HK-2 (cell line): ENCODE measurements around the gene SMPD2.

Experiments
- DNase-seq: peaks from one replicate; pipeline ENCODE4 v3.0.0-alpha.2; 2018; ENCODE audit not compliant: unreplicated experiment

SMPD2 gene

GRCh38 chr6:109485266-109485935, 44.9 kb downstream of the SMPD2 start:
- no peak for DNase-seq

GRCh38 chr6:109486068-109486467, 45.5 kb downstream of the SMPD2 start:
- DNase-seq: no peak

GRCh38 chr6:109488001-109488400, 47.5 kb downstream of the SMPD2 start:
- DNase-seq: no peak

GRCh38 chr6:109490713-109491112, 50.2 kb downstream of the SMPD2 start:
- no peak for DNase-seq

- DNase-seq: no peak
These were observed 50.8 kb downstream of the SMPD2 start for GRCh38 chr6:109491207-109491938.
